ENCODE data around the gene KRTAP12-1. TPM values are rescaled to one million over a fixed set of nuclear protein-coding genes. Genes with fewer than 3 reads are reported as not detected.
"Not testable (repeated sequence)": the region's sequence is repeated elsewhere in the genome, so short reads cannot be mapped to it uniquely, and the experiment has no call there.

KRTAP12-1 gene
- polyA plus RNA-seq, 5 donors = not detected

GRCh38 chr21:44670642-44671432 lies 11.1 kb downstream of the KRTAP12-1 start:
- DNase-seq = no peak

GRCh38 chr21:44667612-44668011 lies 14.4 kb downstream of the KRTAP12-1 start:
- DNase-seq = no peak

GRCh38 chr21:44666401-44667320 lies 15.3 kb downstream of the KRTAP12-1 start, which contains the start of gene KRTAP12-2:
Gene KRTAP12-2 (minus strand): TSS chr21:44666927. CDS start chr21:44666886, 41 bp downstream.
- DNase-seq = no peak

- DNase-seq = no peak
Observed at GRCh38 chr21:44664691-44665090, 17.3 kb downstream of the KRTAP12-1 start.

- DNase-seq = not testable (repeated sequence)
Observed at GRCh38 chr21:44661567-44661966, 20.4 kb downstream of the KRTAP12-1 start.

GRCh38 chr21:44658913-44659595 lies 22.9 kb downstream of the KRTAP12-1 start:
- no peak for DNase-seq

GRCh38 chr21:44658541-44658910 lies 23.4 kb downstream of the KRTAP12-1 start:
- no peak for DNase-seq

- DNase-seq = no peak
Observed at GRCh38 chr21:44657635-44658540, 24.1 kb downstream of the KRTAP12-1 start, which contains the start of gene KRTAP12-3. Gene KRTAP12-3 (plus strand): TSS chr21:44657932. CDS start chr21:44657980, 48 bp downstream.

- DNase-seq = no peak
Observed at GRCh38 chr21:44656868-44657267, 25.1 kb downstream of the KRTAP12-1 start.

- DNase-seq = no peak
Observed at GRCh38 chr21:44654576-44655175, 27.3 kb downstream of the KRTAP12-1 start, which contains the start of gene KRTAP12-4. Gene KRTAP12-4 (minus strand): TSS chr21:44654659. CDS start chr21:44654614, 45 bp downstream.

- DNase-seq = no peak
Observed at GRCh38 chr21:44653656-44654575, 28.0 kb downstream of the KRTAP12-1 start.

- no peak for DNase-seq
Observed at GRCh38 chr21:44653123-44653522, 28.8 kb downstream of the KRTAP12-1 start.

GRCh38 chr21:44650973-44651675 lies 30.8 kb downstream of the KRTAP12-1 start:
- no peak for DNase-seq

- DNase-seq = no peak
Observed at GRCh38 chr21:44650265-44650972, 31.5 kb downstream of the KRTAP12-1 start.

GRCh38 chr21:44649521-44650100 lies 32.4 kb downstream of the KRTAP12-1 start:
- DNase-seq = no peak

- no peak for DNase-seq
Observed at GRCh38 chr21:44648557-44649311, 33.2 kb downstream of the KRTAP12-1 start.

- no peak for DNase-seq
Observed at GRCh38 chr21:44647222-44647552, 34.8 kb downstream of the KRTAP12-1 start.

All from right lung (tissue), 5 donors.